ENCODE measurements around the gene SRGAP1. TPM values are rescaled to one million over a fixed set of nuclear protein-coding genes. Genes with fewer than 3 reads are reported as not detected.

SRGAP1 gene
- total and polyA plus RNA-seq, 9 donors: 2.8 to 17.9 (median 8.6) TPM

DNA sequence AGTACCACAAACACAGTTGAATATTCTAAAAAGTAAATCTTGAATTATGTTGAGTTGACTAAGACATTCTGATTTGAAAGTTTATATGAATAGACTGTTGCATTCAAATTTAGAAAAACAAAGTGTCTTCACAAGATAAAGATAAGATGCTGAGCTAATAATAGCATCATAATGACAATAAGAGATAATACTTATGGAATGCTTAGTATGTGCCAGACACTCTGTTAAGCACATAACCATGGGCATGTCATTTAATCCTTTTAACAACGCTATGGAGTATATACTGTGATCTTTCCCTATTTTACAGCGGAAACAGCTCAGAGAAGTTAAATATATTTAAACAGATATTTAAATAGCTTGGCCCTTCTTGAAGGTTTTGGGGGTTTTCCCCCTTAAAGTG, 163.4 kb downstream of the SRGAP1 start:
- Histone ChIP-seq H3K27me3 (no peaks in the 10 kb centered on the region), H3K36me3 (no peaks in the 10 kb centered on the region), H3K4me1 (ENCODE audit: insufficient read depth) (no peaks in the 10 kb centered on the region), H3K4me3 (no peak overlapping the region), H3K27ac (no peak overlapping the region), H3K9me3 (no peaks in the 10 kb centered on the region)
- TF ChIP-seq EP300 (IDR thresholded peaks at IDR 0.05) (no peak), POLR2A (IDR thresholded peaks at IDR 0.05) (no peak)
- TF ChIP-seq, protein P1, sequence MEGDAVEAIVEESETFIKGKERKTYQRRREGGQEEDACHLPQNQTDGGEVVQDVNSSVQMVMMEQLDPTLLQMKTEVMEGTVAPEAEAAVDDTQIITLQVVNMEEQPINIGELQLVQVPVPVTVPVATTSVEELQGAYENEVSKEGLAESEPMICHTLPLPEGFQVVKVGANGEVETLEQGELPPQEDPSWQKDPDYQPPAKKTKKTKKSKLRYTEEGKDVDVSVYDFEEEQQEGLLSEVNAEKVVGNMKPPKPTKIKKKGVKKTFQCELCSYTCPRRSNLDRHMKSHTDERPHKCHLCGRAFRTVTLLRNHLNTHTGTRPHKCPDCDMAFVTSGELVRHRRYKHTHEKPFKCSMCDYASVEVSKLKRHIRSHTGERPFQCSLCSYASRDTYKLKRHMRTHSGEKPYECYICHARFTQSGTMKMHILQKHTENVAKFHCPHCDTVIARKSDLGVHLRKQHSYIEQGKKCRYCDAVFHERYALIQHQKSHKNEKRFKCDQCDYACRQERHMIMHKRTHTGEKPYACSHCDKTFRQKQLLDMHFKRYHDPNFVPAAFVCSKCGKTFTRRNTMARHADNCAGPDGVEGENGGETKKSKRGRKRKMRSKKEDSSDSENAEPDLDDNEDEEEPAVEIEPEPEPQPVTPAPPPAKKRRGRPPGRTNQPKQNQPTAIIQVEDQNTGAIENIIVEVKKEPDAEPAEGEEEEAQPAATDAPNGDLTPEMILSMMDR (IDR thresholded peaks at IDR 0.05): no peak
- DNase-seq: no peak
- intact Hi-C loops (cut with DNase I): no loop called here
- 92 to 95% (median 94%) methylated on average over 2 of the region's 2 CpGs for WGBS, 3 donors

- no peak for DNase-seq
- TF ChIP-seq EP300 (IDR thresholded peaks at IDR 0.05): no peak
- TF ChIP-seq, protein P1 (IDR thresholded peaks at IDR 0.05): no peak
- no peak for TF ChIP-seq POLR2A (IDR thresholded peaks at IDR 0.05)
- H3K4me1 ChIP-seq (ENCODE audit: insufficient read depth): no peaks in the 10 kb centered on the region
- intact Hi-C loops (cut with DNase I): no loop called here
- 64 to 96% (median 96%) methylated on average over 3 of the region's 3 CpGs for WGBS, 3 donors
- no peaks in the 10 kb centered on the region for H3K36me3 ChIP-seq
- H3K4me3 ChIP-seq: no peak overlapping the region
- no peaks in the 10 kb centered on the region for H3K27me3 ChIP-seq
- no peaks in the 10 kb centered on the region for H3K9me3 ChIP-seq
- no peak overlapping the region for H3K27ac ChIP-seq
These were observed 164.1 kb downstream of the SRGAP1 start for GRCh38 chr12:64008596-64008995.

DNA sequence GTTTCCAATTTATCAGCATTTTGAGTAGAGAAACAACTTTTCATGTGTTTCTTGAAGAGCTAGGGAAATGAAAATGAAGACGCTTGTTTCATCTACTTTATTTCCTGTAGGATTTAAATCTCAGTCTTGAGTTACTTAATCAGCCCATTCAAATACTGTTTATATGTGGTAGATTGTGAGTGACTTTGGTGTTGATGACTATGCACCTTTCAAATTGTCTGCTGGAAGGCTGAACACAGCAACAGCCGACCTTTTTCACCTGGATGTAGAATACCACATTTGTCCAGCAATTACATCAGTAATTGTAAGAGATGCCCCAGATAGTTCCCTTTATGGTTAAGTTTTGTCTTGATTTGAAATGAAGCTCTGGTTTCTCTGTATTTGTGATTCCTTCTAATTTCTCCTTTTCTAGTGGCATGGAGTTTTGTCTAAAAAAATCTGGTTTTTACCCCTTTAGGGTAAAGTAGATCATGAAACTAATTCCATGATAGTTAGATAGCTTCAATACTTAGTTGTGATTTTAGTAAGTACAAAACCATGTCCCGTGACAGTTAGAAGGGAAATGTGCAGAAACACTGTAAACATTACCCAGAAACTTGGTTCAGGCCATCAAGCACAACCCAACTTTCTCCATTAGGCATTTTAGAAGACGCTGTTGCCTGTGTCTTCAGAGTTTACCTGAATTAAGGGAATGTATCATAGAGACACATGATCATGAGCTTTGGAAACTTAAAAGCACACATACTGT, 165.0 kb downstream of the SRGAP1 start:
- TF ChIP-seq POLR2A (IDR thresholded peaks at IDR 0.05) (no peak), EP300 (IDR thresholded peaks at IDR 0.05) (no peak)
- TF ChIP-seq, protein P1 (IDR thresholded peaks at IDR 0.05): no peak
- Histone ChIP-seq H3K4me1 (ENCODE audit: insufficient read depth) (no peaks in the 10 kb centered on the region), H3K27me3 (no peaks in the 10 kb centered on the region), H3K4me3 (no peak overlapping the region), H3K27ac (no peak overlapping the region), H3K9me3 (no peaks in the 10 kb centered on the region), H3K36me3 (no peaks in the 10 kb centered on the region)
- intact Hi-C loops (cut with DNase I): no loop called here
- 96 to 98% (median 98%) methylated on average over 4 of the region's 4 CpGs for WGBS, 3 donors
- DNase-seq: no peak

DNA sequence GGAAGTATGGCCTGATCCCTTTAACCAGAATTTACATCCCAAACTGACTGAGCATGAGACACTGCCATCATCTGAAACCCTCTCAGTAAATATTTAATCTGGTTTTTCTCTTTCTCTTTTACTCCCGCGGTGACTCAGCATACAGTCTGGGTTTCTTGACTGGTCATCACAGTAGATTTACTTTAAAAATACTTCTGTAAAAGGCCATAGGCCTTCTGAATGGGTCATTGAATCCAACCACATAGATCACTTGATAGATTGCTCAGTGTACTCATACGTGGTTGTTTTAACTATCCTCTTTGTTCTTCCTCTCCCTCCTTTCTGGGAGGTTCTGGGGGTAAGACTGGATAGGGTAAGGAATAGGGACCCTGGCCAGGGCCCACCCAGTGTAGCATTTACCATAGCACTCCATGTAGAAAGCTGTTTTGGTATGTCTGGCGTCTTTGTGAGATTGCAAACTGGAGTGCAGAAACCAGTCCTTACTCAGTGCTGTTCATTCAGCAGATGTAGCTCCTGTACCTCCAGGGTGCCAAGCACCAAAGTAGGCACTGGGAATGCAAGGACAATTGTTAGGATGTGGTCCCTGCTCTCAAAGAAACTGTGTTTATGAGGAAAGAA, 165.7 kb downstream of the SRGAP1 start:
- TF ChIP-seq EP300 (IDR thresholded peaks at IDR 0.05) (no peak), POLR2A (IDR thresholded peaks at IDR 0.05) (no peak)
- TF ChIP-seq, protein P1 (IDR thresholded peaks at IDR 0.05): no peak
- 85 to 87% (median 85%) methylated on average over 4 of the region's 4 CpGs for WGBS, 3 donors
- Histone ChIP-seq H3K36me3 (no peaks in the 10 kb centered on the region), H3K9me3 (no peaks in the 10 kb centered on the region), H3K27me3 (no peaks in the 10 kb centered on the region), H3K4me1 (ENCODE audit: insufficient read depth) (no peaks in the 10 kb centered on the region), H3K4me3 (no peak overlapping the region), H3K27ac (no peak overlapping the region)
- intact Hi-C loops (cut with DNase I): no loop called here
- DNase-seq: no peak
